Gastroesophageal sphincter (tissue), 3 donors: ENCODE measurements around the gene NSD2.

Source experiments
- CTCF ChIP-seq, 4 experiments: fragments of 200-600 bp in 2 of 4; fragments of 450-650 bp in 2 of 4; sonication (generic) in 1 of 4; IDR thresholded peaks; one replicate each; pipeline ENCODE4 v1.5.1; 2017 to 2019; ENCODE audit warnings: antibody characterized with exemption in 4 of 4, mild to moderate bottlenecking in 2 of 4, moderate library complexity in 2 of 4
- POLR2AphosphoS5 ChIP-seq: sonication (generic); formaldehyde crosslinking; IDR thresholded peaks from one replicate; pipeline ENCODE4 v1.6.1; 2017; ENCODE audit warnings: antibody characterized with exemption

GRCh38 chr4:1852904-1853623 is 18.1 kb upstream of the NSD2 start:
- no peak for TF ChIP-seq CTCF (IDR thresholded peaks at IDR 0.05)
- no peak for TF ChIP-seq POLR2AphosphoS5
